ENCODE results near the gene AGO3.

Gene AGO3

DNA sequence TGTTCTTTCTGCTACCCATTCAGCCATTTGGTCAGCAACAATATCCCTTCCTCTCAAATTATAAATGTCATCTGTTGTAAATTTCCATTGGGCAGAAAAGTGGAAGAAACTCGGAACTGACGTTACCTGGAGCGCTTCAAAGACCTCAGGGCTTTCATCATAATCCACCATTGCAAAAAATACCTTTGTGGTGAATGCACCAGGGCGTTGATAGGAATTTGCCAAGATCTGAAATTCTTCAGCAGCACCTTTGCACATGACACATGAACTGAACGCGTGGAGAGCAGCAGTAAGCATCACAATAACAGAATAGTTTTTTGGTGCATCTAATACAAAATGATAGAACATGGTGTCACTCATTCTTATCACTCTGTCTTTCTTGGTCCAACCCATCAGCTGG is 149.9 kb downstream of the AGO3 start:
- DNase-seq (ENCODE audit: extremely low read depth, low read depth), result no peak
- TF ChIP-seq, protein P1, sequence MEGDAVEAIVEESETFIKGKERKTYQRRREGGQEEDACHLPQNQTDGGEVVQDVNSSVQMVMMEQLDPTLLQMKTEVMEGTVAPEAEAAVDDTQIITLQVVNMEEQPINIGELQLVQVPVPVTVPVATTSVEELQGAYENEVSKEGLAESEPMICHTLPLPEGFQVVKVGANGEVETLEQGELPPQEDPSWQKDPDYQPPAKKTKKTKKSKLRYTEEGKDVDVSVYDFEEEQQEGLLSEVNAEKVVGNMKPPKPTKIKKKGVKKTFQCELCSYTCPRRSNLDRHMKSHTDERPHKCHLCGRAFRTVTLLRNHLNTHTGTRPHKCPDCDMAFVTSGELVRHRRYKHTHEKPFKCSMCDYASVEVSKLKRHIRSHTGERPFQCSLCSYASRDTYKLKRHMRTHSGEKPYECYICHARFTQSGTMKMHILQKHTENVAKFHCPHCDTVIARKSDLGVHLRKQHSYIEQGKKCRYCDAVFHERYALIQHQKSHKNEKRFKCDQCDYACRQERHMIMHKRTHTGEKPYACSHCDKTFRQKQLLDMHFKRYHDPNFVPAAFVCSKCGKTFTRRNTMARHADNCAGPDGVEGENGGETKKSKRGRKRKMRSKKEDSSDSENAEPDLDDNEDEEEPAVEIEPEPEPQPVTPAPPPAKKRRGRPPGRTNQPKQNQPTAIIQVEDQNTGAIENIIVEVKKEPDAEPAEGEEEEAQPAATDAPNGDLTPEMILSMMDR (IDR thresholded peaks at IDR 0.05; ENCODE audit: low read depth, low read length), result no peak

DNA sequence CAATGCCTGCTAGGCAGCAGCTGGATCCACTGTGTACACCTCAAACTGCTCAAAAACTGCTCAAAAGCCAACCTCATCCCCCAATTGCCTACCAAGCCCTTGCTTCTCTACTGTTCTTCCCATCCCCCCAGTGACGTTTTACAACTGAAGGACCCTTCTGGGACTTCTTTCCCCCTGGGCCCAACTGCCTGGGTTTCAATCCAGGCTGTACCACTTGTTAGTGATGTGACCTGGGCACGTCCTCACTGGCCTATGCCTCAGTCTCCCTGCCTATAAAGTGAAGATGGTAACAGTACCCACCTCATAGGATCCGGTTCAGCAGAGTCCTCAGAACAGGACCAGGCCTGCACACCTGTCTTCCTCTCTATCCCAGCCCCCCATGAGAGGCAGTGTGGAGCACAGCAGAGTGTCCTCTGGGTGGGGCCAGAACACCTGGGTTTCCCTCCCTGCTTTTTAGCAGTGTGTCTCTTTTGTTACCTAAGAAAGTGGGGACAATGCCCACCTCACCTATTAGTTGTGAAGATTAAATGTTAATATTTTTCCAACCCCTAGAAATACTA is 151.1 kb downstream of the AGO3 start:
- DNase-seq (ENCODE audit: extremely low read depth, low read depth), result no peak
- TF ChIP-seq, protein P1 (IDR thresholded peaks at IDR 0.05; ENCODE audit: low read depth, low read length), result no peak

DNA sequence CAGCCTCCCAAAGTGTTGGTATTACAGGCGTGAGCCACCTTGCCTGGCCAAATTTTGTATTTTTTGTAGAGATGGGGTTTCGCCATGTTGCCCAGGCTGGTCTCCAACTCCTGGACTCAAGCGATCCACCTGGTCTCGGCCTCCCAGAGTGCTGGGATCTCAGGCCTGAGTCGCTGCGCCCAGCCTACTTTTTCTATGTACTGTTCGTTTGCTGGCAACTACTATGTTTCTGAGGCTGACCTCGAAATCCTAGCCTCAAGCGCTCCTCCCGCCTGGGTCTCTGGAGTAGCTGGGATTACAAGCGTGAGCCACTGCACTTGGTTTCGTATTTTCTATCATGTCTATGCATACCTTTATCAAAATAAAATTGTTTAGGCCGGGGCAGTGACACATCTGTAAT is 152.3 kb downstream of the AGO3 start:
- no peak for DNase-seq (ENCODE audit: extremely low read depth, low read depth)
- TF ChIP-seq, protein P1 (IDR thresholded peaks at IDR 0.05; ENCODE audit: low read depth, low read length), result no peak

DNA sequence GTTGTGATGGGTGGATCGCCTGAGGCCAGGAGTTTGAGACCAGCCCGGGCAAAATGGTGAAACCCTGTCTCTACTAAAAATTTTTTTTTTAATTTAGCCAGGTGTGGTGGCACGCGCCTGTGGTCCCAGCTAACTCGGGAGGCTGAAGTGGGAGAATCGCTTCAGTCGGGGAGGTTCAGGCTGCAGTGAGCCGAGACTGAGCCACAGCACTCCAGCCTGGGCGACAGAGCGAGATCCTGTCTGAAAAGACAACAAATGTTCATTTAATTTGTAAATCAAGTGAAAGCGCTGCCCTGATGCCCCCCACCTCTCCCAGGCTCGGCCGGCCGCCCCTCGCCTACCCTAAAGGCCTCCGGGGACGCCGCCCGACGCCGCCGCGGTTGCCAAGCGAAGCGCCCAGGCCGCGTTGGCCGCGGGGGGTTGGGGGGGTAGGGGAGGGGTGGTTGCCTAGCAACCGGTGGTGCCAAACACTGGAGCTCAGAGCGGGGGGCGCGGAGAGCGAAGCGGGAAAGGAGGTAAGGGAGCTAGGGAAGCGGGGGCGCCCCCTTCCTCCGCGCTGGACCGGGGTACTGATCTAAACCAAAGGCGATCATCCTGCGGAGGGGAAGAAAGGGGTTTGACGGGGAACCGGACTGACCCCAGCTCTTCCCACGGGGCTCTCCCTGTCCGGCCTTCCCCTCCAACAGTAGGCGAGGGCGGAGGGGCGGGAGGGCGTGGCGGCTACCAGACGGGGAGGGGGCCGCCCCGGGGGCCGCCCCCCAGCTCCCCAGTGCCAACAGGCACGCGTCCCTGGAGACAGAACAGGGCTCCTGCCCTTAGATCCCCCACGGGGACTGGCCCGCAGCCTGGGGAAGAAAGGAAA is 153.0 kb downstream of the AGO3 start, which contains the start of gene TEKT2:
Gene TEKT2, plus strand, starts transcription at position 460 of the 862 bp plus-strand sequence. CDS start 828 bp downstream, outside the sequence.
- DNase-seq (ENCODE audit: extremely low read depth, low read depth), result no peak
- TF ChIP-seq, protein P1 (IDR thresholded peaks at IDR 0.05; ENCODE audit: low read depth, low read length), result no peak; the same call in 1 of the 2 replicates

DNA sequence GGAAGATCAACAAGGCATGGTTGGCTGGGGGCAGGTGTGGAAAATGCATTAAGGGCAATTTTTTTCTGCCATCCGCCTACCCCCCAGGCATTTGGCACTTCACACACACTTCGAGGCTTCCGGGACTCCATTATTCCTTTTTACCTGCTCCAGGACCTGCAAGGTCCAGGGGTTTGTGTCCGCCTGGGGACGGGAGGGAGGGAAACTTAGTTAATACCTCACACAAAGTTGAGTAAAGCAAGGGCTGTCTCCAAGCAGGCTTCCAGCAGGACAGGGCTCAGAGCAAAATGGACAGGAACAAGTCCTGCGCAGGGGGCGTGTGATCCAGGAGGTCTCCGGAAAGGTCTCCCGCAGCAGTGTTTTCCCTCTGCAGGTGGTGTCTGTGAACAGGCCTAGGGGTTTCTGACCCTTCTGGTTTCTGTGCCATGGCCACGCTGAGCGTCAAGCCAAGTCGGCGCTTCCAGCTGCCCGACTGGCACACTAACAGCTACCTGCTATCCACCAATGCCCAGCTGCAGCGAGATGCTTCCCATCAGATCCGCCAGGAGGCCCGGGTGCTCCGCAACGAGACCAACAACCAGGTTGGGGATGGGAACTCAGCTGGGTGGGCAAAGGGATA is 153.7 kb downstream of the AGO3 start:
- DNase-seq (ENCODE audit: extremely low read depth, low read depth), result no peak
- TF ChIP-seq, protein P1 (IDR thresholded peaks at IDR 0.05; ENCODE audit: low read depth, low read length), result no peak

DNA sequence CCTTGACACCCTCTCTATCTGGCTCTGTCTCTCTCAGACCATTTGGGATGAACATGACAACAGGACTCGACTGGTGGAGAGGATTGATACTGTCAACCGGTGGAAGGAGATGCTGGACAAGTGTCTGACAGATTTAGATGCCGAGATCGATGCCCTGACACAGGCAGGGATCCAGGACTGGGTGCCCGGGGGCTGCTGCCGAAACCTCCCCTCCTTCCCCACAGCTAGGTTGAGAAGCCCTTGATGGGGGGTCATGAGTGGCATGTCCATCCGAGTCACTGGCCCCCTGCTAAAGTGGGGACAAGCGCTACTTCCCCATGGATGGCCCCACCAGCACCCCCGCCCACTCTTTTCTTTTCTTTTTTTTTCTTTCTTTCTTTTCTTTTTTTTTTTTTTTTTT is 154.2 kb downstream of the AGO3 start:
- TF ChIP-seq, protein P1 (IDR thresholded peaks at IDR 0.05; ENCODE audit: low read depth, low read length), result no peak
- DNase-seq (ENCODE audit: extremely low read depth, low read depth), result no peak
